ENCODE measurements around the gene GLS. TPM values are rescaled to one million over a fixed set of nuclear protein-coding genes. Genes with fewer than 3 reads are reported as not detected.
A peak's percentile ranks its signal among the peaks of the same experiment; 100 is the strongest.
"Not testable (repeated sequence)": the region's sequence is repeated elsewhere in the genome, so short reads cannot be mapped to it uniquely, and the experiment has no call there.

GLS gene
- total RNA-seq, 2 donors from 2014 or later: 282 to 501 TPM

DNA sequence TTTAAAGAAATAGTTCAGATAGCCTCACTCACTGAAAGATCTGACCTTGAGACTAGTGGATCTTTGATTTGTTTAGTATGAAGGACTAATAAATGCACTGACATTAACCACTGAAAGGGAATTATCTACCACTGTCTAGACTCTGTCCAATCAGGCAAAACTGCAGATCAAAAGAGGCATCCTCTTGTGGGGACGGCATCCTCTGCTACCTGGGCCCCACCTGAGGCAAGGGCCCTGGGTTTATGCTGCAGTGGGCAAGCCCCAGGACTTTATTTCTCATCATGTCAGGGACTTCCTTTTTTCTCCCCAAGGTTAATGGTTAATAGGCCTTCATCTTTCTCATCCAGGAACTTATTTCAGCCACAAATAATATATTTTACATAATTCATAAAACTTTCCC, 101.1 kb downstream of the GLS start:
- Mint-ChIP-seq H3K9me3 (no peaks in the 10 kb centered on the region), H3K27ac (peak overlapping the region; percentile 20 to 93), H3K36me3 (peaks cover 65 to 91% of the 10 kb centered on the region in 2 donors)
- no peak for ATAC-seq
- DNase-seq (ENCODE audit: low spot score in 2 of 2): no peak

GRCh38 chr2:190982262-190983034, 101.8 kb downstream of the GLS start:
- DNase-seq (ENCODE audit: low spot score in 2 of 2) (no peak), ATAC-seq (no peak)
- H3K27ac Mint-ChIP-seq: peak overlapping the region; percentile 20 to 93
- H3K9me3 Mint-ChIP-seq: no peaks in the 10 kb centered on the region
- peaks cover 68 to 90% of the 10 kb centered on the region in 2 donors for H3K36me3 Mint-ChIP-seq

GRCh38 chr2:190984595-190984994, 104.0 kb downstream of the GLS start:
- ATAC-seq (peak; percentile 81 to 83), DNase-seq (ENCODE audit: low spot score in 2 of 2) (no peak)
- H3K36me3 Mint-ChIP-seq: peaks cover 54 to 87% of the 10 kb centered on the region in 2 donors
- H3K9me3 Mint-ChIP-seq: no peaks in the 10 kb centered on the region
- H3K27ac Mint-ChIP-seq: peak overlapping the region; percentile 12 to 55

DNA sequence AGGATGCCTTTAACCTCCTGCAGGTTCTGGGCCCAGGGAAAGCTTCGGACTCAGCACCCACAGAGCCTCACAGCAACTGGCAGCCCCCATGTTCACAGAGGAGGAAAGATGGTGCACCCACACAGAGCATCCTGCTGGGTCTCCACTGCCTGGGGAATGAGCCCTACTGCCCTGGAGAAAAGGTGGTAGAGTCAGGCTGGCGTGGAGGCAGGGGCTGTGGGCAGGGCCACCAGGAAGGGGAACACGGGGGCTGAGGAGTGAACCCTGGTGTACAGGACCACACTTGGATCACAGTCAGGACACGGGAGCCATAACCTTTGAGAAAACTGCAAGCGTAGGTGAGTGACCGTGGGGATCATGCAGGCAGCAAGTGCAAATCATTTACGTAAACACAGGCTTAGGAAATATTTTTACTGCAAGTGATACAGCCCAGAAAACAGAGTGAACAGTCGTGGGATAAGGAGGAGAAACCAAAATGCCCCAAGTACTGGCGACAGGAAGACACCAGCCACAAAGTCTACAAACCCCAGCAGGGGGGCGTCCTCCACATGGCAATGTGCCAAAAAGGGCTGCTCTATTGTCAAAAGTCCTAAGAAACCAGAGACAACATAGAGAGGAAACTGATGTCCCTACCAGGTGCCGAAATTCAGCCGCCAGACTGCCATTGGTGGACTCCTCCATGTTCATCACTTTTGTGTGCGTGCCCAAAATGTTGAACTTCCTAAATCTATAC, 105.8 kb downstream of the GLS start:
- Mint-ChIP-seq H3K9me3 (no peaks in the 10 kb centered on the region), H3K36me3 (peaks cover 56 to 87% of the 10 kb centered on the region in 2 donors), H3K27ac (peak overlapping the region; percentile 62 to 85)
- ATAC-seq: no peak
- no peak for DNase-seq (ENCODE audit: low spot score in 2 of 2)

GRCh38 chr2:190987116-190987515, 106.5 kb downstream of the GLS start:
- ATAC-seq (no peak), DNase-seq (ENCODE audit: low spot score in 2 of 2) (no peak)
- no peaks in the 10 kb centered on the region for H3K9me3 Mint-ChIP-seq

DNA sequence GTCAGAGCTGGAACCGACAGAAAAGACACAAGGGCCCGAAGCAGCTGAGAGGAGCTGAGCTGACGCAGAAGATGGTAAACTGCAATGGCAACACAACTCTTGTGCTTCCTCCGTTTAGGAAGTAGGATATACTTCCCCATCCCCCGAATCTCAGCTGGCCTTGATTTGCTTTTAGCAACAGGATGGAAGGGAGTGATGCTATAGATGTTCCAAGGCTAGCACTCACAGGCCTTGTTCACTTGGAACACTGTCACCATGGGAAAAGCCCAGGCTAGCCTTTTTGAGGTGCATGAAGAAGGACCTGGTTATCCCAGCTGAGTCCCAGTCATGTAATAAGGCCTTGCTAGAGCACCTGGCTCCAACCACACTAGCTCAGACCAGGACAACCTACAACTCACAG, 107.3 kb downstream of the GLS start:
- H3K27ac Mint-ChIP-seq: peak overlapping the region; percentile 12 to 79
- no peak for ATAC-seq
- DNase-seq (ENCODE audit: low spot score in 2 of 2): no peak
- H3K36me3 Mint-ChIP-seq: peaks cover 43 to 82% of the 10 kb centered on the region in 2 donors
- no peaks in the 10 kb centered on the region for H3K9me3 Mint-ChIP-seq

More at GRCh38 chr2:190987116-190987515, 106.5 kb downstream of the GLS start:
- Mint-ChIP-seq H3K27ac (peak overlapping the region in 1 of 2 donors; percentile 81), H3K36me3 (peaks cover 51 to 84% of the 10 kb centered on the region in 2 donors)

GRCh38 chr2:190988910-190989309, 108.3 kb downstream of the GLS start:
- ATAC-seq (no peak), DNase-seq (ENCODE audit: low spot score in 2 of 2) (no peak)
- peaks cover 46 to 84% of the 10 kb centered on the region in 2 donors for H3K36me3 Mint-ChIP-seq
- no peak overlapping the region for H3K27ac Mint-ChIP-seq
- no peaks in the 10 kb centered on the region for H3K9me3 Mint-ChIP-seq

DNA sequence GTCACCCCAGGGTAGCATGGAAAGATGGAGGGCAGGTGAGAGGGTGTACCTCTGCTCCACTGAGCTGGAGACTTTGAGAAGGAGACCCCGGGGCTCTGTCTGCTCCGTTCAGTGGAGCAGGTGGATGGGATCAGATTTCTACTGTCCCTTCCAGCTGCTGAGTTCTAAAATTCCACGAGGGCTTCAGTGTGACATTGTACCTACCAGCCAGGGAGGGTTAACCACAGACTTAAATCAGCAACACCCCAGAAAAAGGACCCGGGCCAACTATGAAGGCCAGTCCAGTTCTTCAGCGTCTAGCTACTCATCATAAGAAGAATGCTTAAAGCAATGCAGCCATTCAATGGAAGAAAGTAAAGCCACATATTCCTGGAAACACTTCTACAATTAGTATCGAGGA, 109.5 kb downstream of the GLS start:
- ATAC-seq: no peak
- H3K27ac Mint-ChIP-seq: peak overlapping the region in 1 of 2 donors; percentile 88
- no peak for DNase-seq (ENCODE audit: low spot score in 2 of 2)
- H3K9me3 Mint-ChIP-seq: peaks cover 0 to 3% of the 10 kb centered on the region in 2 donors
- H3K36me3 Mint-ChIP-seq: peaks cover 48 to 84% of the 10 kb centered on the region in 2 donors

GRCh38 chr2:190993292-190993643, 112.6 kb downstream of the GLS start:
- DNase-seq (ENCODE audit: low spot score in 2 of 2) (no peak), ATAC-seq (no peak)
- Mint-ChIP-seq H3K36me3 (peaks cover 54 to 91% of the 10 kb centered on the region in 2 donors), H3K9me3 (peaks cover 14 to 16% of the 10 kb centered on the region in 2 donors), H3K27ac (peak overlapping the region; percentile 22 to 37)

DNA sequence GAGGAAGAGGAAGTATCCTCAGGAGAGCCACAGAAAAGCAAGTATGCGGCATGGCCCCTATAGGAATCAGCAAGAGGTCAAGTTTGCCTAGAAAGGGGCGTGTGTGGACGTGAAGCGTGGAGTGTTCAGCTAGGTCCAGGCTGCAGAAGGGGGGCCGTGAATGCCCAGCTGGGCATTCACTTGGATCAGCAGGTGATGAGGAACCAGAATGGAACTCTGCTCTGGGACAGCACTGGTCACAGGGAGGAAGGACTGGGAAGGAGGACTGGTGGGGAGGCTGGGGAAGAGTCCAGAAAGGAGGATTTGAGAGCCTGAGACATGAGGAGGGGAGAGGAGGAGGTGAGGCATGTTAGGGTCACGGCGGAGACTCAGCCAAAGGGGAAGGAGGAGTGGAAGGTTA, 113.5 kb downstream of the GLS start:
- ATAC-seq: no peak
- Mint-ChIP-seq H3K9me3 (peaks cover 14 to 16% of the 10 kb centered on the region in 2 donors), H3K27ac (peak overlapping the region; percentile 46 to 62), H3K36me3 (peaks cover 56 to 87% of the 10 kb centered on the region in 2 donors)
- DNase-seq (ENCODE audit: low spot score in 2 of 2): no peak

- ATAC-seq: peak; percentile 3 to 63
Observed at GRCh38 chr2:190995315-190995714, 114.7 kb downstream of the GLS start.

GRCh38 chr2:190996338-190996946, 115.8 kb downstream of the GLS start:
- DNase-seq (ENCODE audit: low spot score in 2 of 2) (no peak), ATAC-seq (peak in 1 of 2 donors; percentile 29)
- Mint-ChIP-seq H3K36me3 (peaks cover 57 to 90% of the 10 kb centered on the region in 2 donors), H3K27ac (peak overlapping the region; percentile 80 to 98), H3K9me3 (peaks cover 14 to 16% of the 10 kb centered on the region in 2 donors)

More at GRCh38 chr2:190995315-190995714, 114.7 kb downstream of the GLS start:
- Mint-ChIP-seq H3K36me3 (peaks cover 61 to 89% of the 10 kb centered on the region in 2 donors), H3K9me3 (peaks cover 14 to 16% of the 10 kb centered on the region in 2 donors), H3K27ac (peak overlapping the region; percentile 80 to 86)
- not testable (repeated sequence) for DNase-seq (ENCODE audit: low spot score in 2 of 2)

DNA sequence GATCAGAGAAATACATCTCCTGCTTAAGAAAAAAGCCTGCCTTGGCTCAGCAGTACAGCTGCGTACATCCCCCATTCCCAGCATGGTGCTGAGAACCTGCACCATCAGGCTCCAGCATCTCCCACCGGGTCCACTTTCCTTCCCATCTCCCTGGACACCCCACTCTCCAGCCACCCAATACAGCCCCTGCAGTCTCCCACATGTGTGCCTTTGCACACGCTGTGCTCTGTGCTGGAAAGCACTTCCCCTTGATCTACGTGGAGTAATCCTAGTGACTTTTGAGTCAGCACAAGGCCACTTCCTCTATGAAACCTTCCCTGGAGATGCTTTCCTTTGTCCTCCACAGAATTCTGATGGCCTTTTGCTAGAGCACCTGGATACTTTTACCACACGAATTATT, 116.3 kb downstream of the GLS start:
- peaks cover 14 to 16% of the 10 kb centered on the region in 2 donors for H3K9me3 Mint-ChIP-seq
- ATAC-seq (peak in 1 of 2 donors; percentile 69), DNase-seq (ENCODE audit: low spot score in 2 of 2) (no peak)
- peaks cover 58 to 93% of the 10 kb centered on the region in 2 donors for H3K36me3 Mint-ChIP-seq
- H3K27ac Mint-ChIP-seq: peak overlapping the region; percentile 80 to 98

GRCh38 chr2:190997526-190998113, 117.0 kb downstream of the GLS start:
- Mint-ChIP-seq H3K36me3 (peaks cover 64 to 95% of the 10 kb centered on the region in 2 donors), H3K27ac (peak overlapping the region; percentile 80 to 98), H3K9me3 (peaks cover 14 to 16% of the 10 kb centered on the region in 2 donors)
- no peak for DNase-seq (ENCODE audit: low spot score in 2 of 2)
- peak; percentile 21 to 24 for ATAC-seq

DNA sequence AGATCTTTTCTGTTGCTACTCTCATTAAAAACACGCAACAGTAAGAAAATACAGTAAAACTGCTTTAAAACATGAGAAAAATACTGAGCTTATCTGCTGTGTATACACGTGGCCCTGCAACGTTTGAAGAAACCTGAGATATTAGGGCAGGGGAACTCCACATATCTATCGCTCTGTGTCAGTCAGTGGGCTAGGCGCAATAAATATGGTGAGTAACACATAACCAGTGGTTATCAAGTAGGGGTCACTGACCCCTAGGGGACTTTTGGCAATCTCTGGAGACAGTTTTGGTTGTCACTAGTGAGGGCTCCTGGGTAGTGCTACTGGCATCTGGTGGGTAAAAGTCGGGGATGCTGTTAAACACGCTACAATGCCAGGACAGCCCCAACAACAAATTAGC, 118.4 kb downstream of the GLS start:
- H3K9me3 Mint-ChIP-seq: peaks cover 14 to 16% of the 10 kb centered on the region in 2 donors
- ATAC-seq (no peak), DNase-seq (ENCODE audit: low spot score in 2 of 2) (no peak)
- peaks cover 68 to 96% of the 10 kb centered on the region in 2 donors for H3K36me3 Mint-ChIP-seq
- peak overlapping the region; percentile 9 to 69 for H3K27ac Mint-ChIP-seq

GRCh38 chr2:190999949-191000665, 119.5 kb downstream of the GLS start:
- no peak for DNase-seq (ENCODE audit: low spot score in 2 of 2)
- peaks cover 14 to 20% of the 10 kb centered on the region in 2 donors for H3K9me3 Mint-ChIP-seq
- ATAC-seq: no peak
- peaks cover 71 to 96% of the 10 kb centered on the region in 2 donors for H3K36me3 Mint-ChIP-seq
- H3K27ac Mint-ChIP-seq: peak overlapping the region; percentile 12 to 55
